Effector memory CD8-positive, alpha-beta T cell (primary cell): ENCODE measurements around the gene RBM15B.

Experiments used
- ATAC-seq: fragments of 150-1000 bp; cut with Tn5 transposase; replicated peaks from 2 replicates; pipeline ENCODE4 v1.10.0; 2021; ENCODE audit warnings: mild to moderate bottlenecking, moderate library complexity
- DNase-seq, 3 experiments: peaks; one replicate each; pipeline ENCODE4 v3.0.0; 2021
- H3K27ac Mint-ChIP-seq, 2 donors: one replicate each; pipeline ENCODE4 v1.8.0; 2022; ENCODE audit warnings: mild to moderate bottlenecking in 2 of 2, mixed read lengths in 2 of 2, moderate library complexity in 2 of 2
- H3K27me3 Mint-ChIP-seq, 2 donors: one replicate each; pipeline ENCODE4 v1.8.0; 2022; ENCODE audit warnings: mixed read lengths in 2 of 2
- H3K36me3 Mint-ChIP-seq: one replicate; pipeline ENCODE4 v1.8.0; 2022; ENCODE audit warnings: mild to moderate bottlenecking, moderate library complexity, mixed read lengths; ENCODE audit not compliant: insufficient read depth
- H3K4me1 Mint-ChIP-seq, 2 donors: one replicate each; pipeline ENCODE4 v1.8.0; 2022; ENCODE audit warnings: low read depth in 2 of 2, mixed read lengths in 2 of 2
- H3K4me3 Mint-ChIP-seq, 2 donors: one replicate each; pipeline ENCODE4 v1.8.0; 2022; ENCODE audit warnings: mild to moderate bottlenecking in 2 of 2, mixed read lengths in 2 of 2, moderate library complexity in 2 of 2
- H3K9me3 Mint-ChIP-seq, 2 donors: one replicate each; pipeline ENCODE4 v1.8.0; 2022; ENCODE audit warnings: mixed read lengths in 2 of 2

Gene RBM15B

GRCh38 chr3:51392355-51393133 is 1.5 kb downstream of the RBM15B start:
- no peak for DNase-seq
- H3K27ac Mint-ChIP-seq, result peak overlapping the region; percentile 93
- H3K4me1 Mint-ChIP-seq, result peaks cover 41 to 53% of the 10 kb centered on the region in 2 donors
- H3K9me3 Mint-ChIP-seq, result no peaks in the 10 kb centered on the region
- H3K4me3 Mint-ChIP-seq, result peak overlapping the region; percentile 79 to 84
- no peak for ATAC-seq
- H3K27me3 Mint-ChIP-seq, result no peaks in the 10 kb centered on the region
- H3K36me3 Mint-ChIP-seq, result peaks cover 81% of the 10 kb centered on the region

- DNase-seq (no peak), ATAC-seq (no peak)
- Mint-ChIP-seq H3K4me3 (peak overlapping the region in 1 of 2 donors; percentile 84), H3K9me3 (no peaks in the 10 kb centered on the region), H3K4me1 (peaks cover 37 to 48% of the 10 kb centered on the region in 2 donors), H3K27me3 (no peaks in the 10 kb centered on the region), H3K27ac (peak overlapping the region in 1 of 2 donors; percentile 93), H3K36me3 (peaks cover 81% of the 10 kb centered on the region)
Measured at GRCh38 chr3:51393134-51393495, 2.0 kb downstream of the RBM15B start.

- no peaks in the 10 kb centered on the region for H3K27me3 Mint-ChIP-seq
- peaks cover 37 to 44% of the 10 kb centered on the region in 2 donors for H3K4me1 Mint-ChIP-seq
- peak overlapping the region; percentile 81 to 93 for H3K27ac Mint-ChIP-seq
- no peak for DNase-seq
- H3K9me3 Mint-ChIP-seq, result no peaks in the 10 kb centered on the region
- ATAC-seq, result no peak
- H3K36me3 Mint-ChIP-seq, result peaks cover 78% of the 10 kb centered on the region
- peak overlapping the region in 1 of 2 donors; percentile 84 for H3K4me3 Mint-ChIP-seq
Measured at GRCh38 chr3:51393564-51393963, 2.5 kb downstream of the RBM15B start.

GRCh38 chr3:51394541-51394940 is 3.5 kb downstream of the RBM15B start:
- Mint-ChIP-seq H3K27ac (peak overlapping the region; percentile 81 to 87), H3K27me3 (no peaks in the 10 kb centered on the region), H3K4me3 (peak overlapping the region; percentile 25 to 27), H3K9me3 (no peaks in the 10 kb centered on the region), H3K4me1 (peaks cover 32 to 39% of the 10 kb centered on the region in 2 donors), H3K36me3 (peaks cover 68% of the 10 kb centered on the region)
- DNase-seq, result no peak
- no peak for ATAC-seq

- H3K4me1 Mint-ChIP-seq, result peaks cover 28 to 35% of the 10 kb centered on the region in 2 donors
- peak overlapping the region in 1 of 2 donors; percentile 25 for H3K4me3 Mint-ChIP-seq
- peak overlapping the region; percentile 81 to 87 for H3K27ac Mint-ChIP-seq
- no peak for DNase-seq
- no peak for ATAC-seq
- H3K36me3 Mint-ChIP-seq, result peaks cover 60% of the 10 kb centered on the region
- H3K9me3 Mint-ChIP-seq, result no peaks in the 10 kb centered on the region
- no peaks in the 10 kb centered on the region for H3K27me3 Mint-ChIP-seq
Measured at GRCh38 chr3:51395493-51396213, 4.6 kb downstream of the RBM15B start.

GRCh38 chr3:51396401-51396800 is 5.3 kb downstream of the RBM15B start:
- H3K9me3 Mint-ChIP-seq, result no peaks in the 10 kb centered on the region
- H3K4me1 Mint-ChIP-seq, result peaks cover 28 to 34% of the 10 kb centered on the region in 2 donors
- ATAC-seq (no peak), DNase-seq (no peak)
- H3K27me3 Mint-ChIP-seq, result no peaks in the 10 kb centered on the region
- H3K4me3 Mint-ChIP-seq, result no peak overlapping the region
- peaks cover 67% of the 10 kb centered on the region for H3K36me3 Mint-ChIP-seq
- peak overlapping the region; percentile 8 to 73 for H3K27ac Mint-ChIP-seq

- no peaks in the 10 kb centered on the region for H3K9me3 Mint-ChIP-seq
- H3K27me3 Mint-ChIP-seq, result no peaks in the 10 kb centered on the region
- H3K27ac Mint-ChIP-seq, result peak overlapping the region; percentile 55 to 73
- H3K36me3 Mint-ChIP-seq, result peaks cover 70% of the 10 kb centered on the region
- H3K4me3 Mint-ChIP-seq, result no peak overlapping the region
- peaks cover 28 to 34% of the 10 kb centered on the region in 2 donors for H3K4me1 Mint-ChIP-seq
- ATAC-seq (no peak), DNase-seq (no peak)
Measured at GRCh38 chr3:51397392-51397791, 6.3 kb downstream of the RBM15B start.

GRCh38 chr3:51398595-51399310 is 7.7 kb downstream of the RBM15B start:
- no peaks in the 10 kb centered on the region for H3K27me3 Mint-ChIP-seq
- ATAC-seq (no peak), DNase-seq (no peak)
- H3K27ac Mint-ChIP-seq, result peak overlapping the region in 1 of 2 donors; percentile 72
- peaks cover 64% of the 10 kb centered on the region for H3K36me3 Mint-ChIP-seq
- H3K4me3 Mint-ChIP-seq, result no peak overlapping the region
- peaks cover 21 to 30% of the 10 kb centered on the region in 2 donors for H3K4me1 Mint-ChIP-seq
- H3K9me3 Mint-ChIP-seq, result no peaks in the 10 kb centered on the region

GRCh38 chr3:51400166-51400565 is 9.1 kb downstream of the RBM15B start:
- no peaks in the 10 kb centered on the region for H3K9me3 Mint-ChIP-seq

GRCh38 chr3:51401735-51402134 is 10.7 kb downstream of the RBM15B start:
- Mint-ChIP-seq H3K36me3 (peaks cover 44% of the 10 kb centered on the region), H3K4me1 (peaks cover 4 to 9% of the 10 kb centered on the region in 2 donors), H3K27me3 (no peaks in the 10 kb centered on the region), H3K4me3 (no peak overlapping the region), H3K9me3 (no peaks in the 10 kb centered on the region), H3K27ac (peak overlapping the region in 1 of 2 donors; percentile 70)
- ATAC-seq, result no peak
- no peak for DNase-seq

More at GRCh38 chr3:51400166-51400565, 9.1 kb downstream of the RBM15B start:
- ATAC-seq (no peak), DNase-seq (no peak)
- Mint-ChIP-seq H3K27ac (peak overlapping the region; percentile 6 to 83), H3K4me3 (no peak overlapping the region), H3K36me3 (peaks cover 51% of the 10 kb centered on the region), H3K27me3 (no peaks in the 10 kb centered on the region), H3K4me1 (peaks cover 7 to 20% of the 10 kb centered on the region in 2 donors)

- Mint-ChIP-seq H3K36me3 (peaks cover 45% of the 10 kb centered on the region), H3K27ac (peak overlapping the region; percentile 44 to 54), H3K27me3 (no peaks in the 10 kb centered on the region)
Measured at GRCh38 chr3:51403675-51404074, 12.6 kb downstream of the RBM15B start.

GRCh38 chr3:51408021-51408420 is 16.9 kb downstream of the RBM15B start:
- Mint-ChIP-seq H3K27ac (no peak overlapping the region), H3K4me1 (peaks cover 4 to 7% of the 10 kb centered on the region in 2 donors), H3K4me3 (no peak overlapping the region), H3K27me3 (no peaks in the 10 kb centered on the region), H3K36me3 (peaks cover 51% of the 10 kb centered on the region), H3K9me3 (no peaks in the 10 kb centered on the region)
- ATAC-seq (no peak), DNase-seq (no peak)

More at GRCh38 chr3:51403675-51404074, 12.6 kb downstream of the RBM15B start:
- Mint-ChIP-seq H3K4me3 (no peak overlapping the region), H3K9me3 (no peaks in the 10 kb centered on the region), H3K4me1 (peaks cover 4 to 7% of the 10 kb centered on the region in 2 donors)
- ATAC-seq (no peak), DNase-seq (no peak)

- Mint-ChIP-seq H3K4me3 (no peak overlapping the region), H3K4me1 (peaks cover 4 to 5% of the 10 kb centered on the region in 2 donors), H3K9me3 (no peaks in the 10 kb centered on the region), H3K36me3 (peaks cover 58% of the 10 kb centered on the region), H3K27ac (peak overlapping the region in 1 of 2 donors; percentile 28), H3K27me3 (no peaks in the 10 kb centered on the region)
- DNase-seq (no peak), ATAC-seq (no peak)
Measured at GRCh38 chr3:51408813-51409212, 17.7 kb downstream of the RBM15B start.
